ENCODE results near the gene CCNG2. TPM values are rescaled to one million over a fixed set of nuclear protein-coding genes. Genes with fewer than 3 reads are reported as not detected.

CCNG2 gene
- total RNA-seq, 1 donor from 2014 or later, result 48.1 TPM

DNA sequence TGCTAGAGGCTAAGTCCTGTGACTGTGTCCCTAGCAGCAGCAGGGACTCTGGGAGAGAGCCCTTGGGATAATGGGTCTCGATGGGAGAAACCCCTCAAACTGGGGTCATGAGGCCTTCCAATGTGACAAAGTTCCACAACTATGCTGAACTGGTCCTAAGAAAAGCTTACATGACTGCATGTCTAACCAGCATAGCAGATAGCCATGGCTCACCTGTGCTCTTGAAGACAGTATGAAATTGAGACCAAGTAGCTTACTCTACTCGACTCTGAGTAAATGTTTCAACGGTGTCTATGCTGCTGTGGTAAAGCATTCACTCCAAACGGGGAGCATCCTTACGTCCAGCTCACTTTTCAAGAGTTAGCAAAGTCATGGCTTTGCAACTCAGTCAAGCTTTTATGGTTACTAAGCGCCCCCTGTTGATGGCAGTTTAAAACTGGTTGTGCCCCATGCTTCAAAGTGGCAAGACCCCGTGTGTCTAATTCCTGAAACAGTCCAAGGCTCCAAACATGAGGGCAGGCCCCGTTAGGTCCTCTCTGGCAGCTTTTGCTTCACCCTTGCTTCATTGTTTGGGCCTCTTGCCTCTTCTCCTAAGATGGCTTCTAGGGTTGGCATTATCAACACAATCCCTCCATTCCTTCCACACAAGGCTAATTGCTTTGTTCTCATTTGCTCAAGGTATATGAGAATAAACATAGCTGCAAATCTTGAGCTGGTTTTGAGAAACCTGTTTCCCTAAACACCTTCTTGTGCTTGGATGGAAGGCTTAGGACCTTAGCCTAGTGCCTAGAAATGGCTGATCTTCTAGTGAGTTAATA, 46.6 kb downstream of the CCNG2 start:
- no peak overlapping the region for H3K27ac Mint-ChIP-seq (ENCODE audit: unreplicated experiment)
- H3K27me3 Mint-ChIP-seq (ENCODE audit: low read depth), result peaks cover 13% of the 10 kb centered on the region
- H3K36me3 Mint-ChIP-seq (ENCODE audit: low read depth), result no peaks in the 10 kb centered on the region
- DNase-seq (ENCODE audit: low spot score), result no peak
- H3K9me3 Mint-ChIP-seq (ENCODE audit: low read depth), result no peaks in the 10 kb centered on the region
- H3K4me3 Mint-ChIP-seq (ENCODE audit: unreplicated experiment), result no peak overlapping the region
- TF ChIP-seq CTCF (IDR thresholded peaks at IDR 0.05), result peak; percentile 93
- no peaks in the 10 kb centered on the region for H3K4me1 Mint-ChIP-seq (ENCODE audit: low read depth)

- H3K4me3 Mint-ChIP-seq (ENCODE audit: unreplicated experiment), result no peak overlapping the region
- TF ChIP-seq CTCF (IDR thresholded peaks at IDR 0.05), result no peak
- H3K27me3 Mint-ChIP-seq (ENCODE audit: low read depth), result peaks cover 13% of the 10 kb centered on the region
- H3K36me3 Mint-ChIP-seq (ENCODE audit: low read depth), result no peaks in the 10 kb centered on the region
- H3K9me3 Mint-ChIP-seq (ENCODE audit: low read depth), result no peaks in the 10 kb centered on the region
- DNase-seq (ENCODE audit: low spot score), result no peak
- no peaks in the 10 kb centered on the region for H3K4me1 Mint-ChIP-seq (ENCODE audit: low read depth)
- no peak overlapping the region for H3K27ac Mint-ChIP-seq (ENCODE audit: unreplicated experiment)
Measured at GRCh38 chr4:77204621-77205020, 47.6 kb downstream of the CCNG2 start.

GRCh38 chr4:77209012-77209411, 52.0 kb downstream of the CCNG2 start:
- TF ChIP-seq CTCF (IDR thresholded peaks at IDR 0.05), result no peak
- H3K27ac Mint-ChIP-seq (ENCODE audit: unreplicated experiment), result no peak overlapping the region
- H3K4me1 Mint-ChIP-seq (ENCODE audit: low read depth), result no peaks in the 10 kb centered on the region
- DNase-seq (ENCODE audit: low spot score), result no peak
- H3K27me3 Mint-ChIP-seq (ENCODE audit: low read depth), result peaks cover 19% of the 10 kb centered on the region
- no peaks in the 10 kb centered on the region for H3K36me3 Mint-ChIP-seq (ENCODE audit: low read depth)
- no peaks in the 10 kb centered on the region for H3K9me3 Mint-ChIP-seq (ENCODE audit: low read depth)
- no peak overlapping the region for H3K4me3 Mint-ChIP-seq (ENCODE audit: unreplicated experiment)

- no peak for DNase-seq (ENCODE audit: low spot score)
- no peak for TF ChIP-seq CTCF (IDR thresholded peaks at IDR 0.05)
- H3K36me3 Mint-ChIP-seq (ENCODE audit: low read depth), result no peaks in the 10 kb centered on the region
- no peaks in the 10 kb centered on the region for H3K4me1 Mint-ChIP-seq (ENCODE audit: low read depth)
- no peaks in the 10 kb centered on the region for H3K9me3 Mint-ChIP-seq (ENCODE audit: low read depth)
- no peak overlapping the region for H3K27ac Mint-ChIP-seq (ENCODE audit: unreplicated experiment)
- H3K4me3 Mint-ChIP-seq (ENCODE audit: unreplicated experiment), result no peak overlapping the region
- peaks cover 20% of the 10 kb centered on the region for H3K27me3 Mint-ChIP-seq (ENCODE audit: low read depth)
Measured at GRCh38 chr4:77209936-77210335, 52.9 kb downstream of the CCNG2 start.

GRCh38 chr4:77215107-77215506, 58.1 kb downstream of the CCNG2 start:
- Mint-ChIP-seq H3K27ac (ENCODE audit: unreplicated experiment) (no peak overlapping the region), H3K27me3 (ENCODE audit: low read depth) (peaks cover 19% of the 10 kb centered on the region), H3K4me1 (ENCODE audit: low read depth) (no peaks in the 10 kb centered on the region), H3K4me3 (ENCODE audit: unreplicated experiment) (no peak overlapping the region), H3K9me3 (ENCODE audit: low read depth) (no peaks in the 10 kb centered on the region), H3K36me3 (ENCODE audit: low read depth) (no peaks in the 10 kb centered on the region)
- TF ChIP-seq CTCF (IDR thresholded peaks at IDR 0.05), result no peak
- no peak for DNase-seq (ENCODE audit: low spot score)

All from chondrocyte (in vitro differentiated cells).